Sigmoid colon (tissue), 7 donors: Measurements from ENCODE around the gene DYNC1LI2. TPM values are rescaled to one million over a fixed set of nuclear protein-coding genes. Genes with fewer than 3 reads are reported as not detected.

ENCODE experiments used
- DNase-seq: peaks from one replicate; pipeline ENCODE4 v3.0.0-alpha.2; 2019
- H3K27ac ChIP-seq, 4 donors: fragments of 200-600 bp; sonication (generic); one replicate each; pipeline ENCODE4 v1.5.1; 2016 to 2019; ENCODE audit warnings: mild to moderate bottlenecking in 1 of 4
- H3K27me3 ChIP-seq, 3 donors: fragments of 200-600 bp; sonication (generic); one replicate each; pipeline ENCODE4 v1.5.1; 2019; ENCODE audit warnings: mild to moderate bottlenecking in 1 of 3
- H3K36me3 ChIP-seq, 4 donors: fragments of 200-600 bp; sonication (generic); one replicate each; pipeline ENCODE4 v1.5.1; 2016 to 2019
- H3K4me1 ChIP-seq, 4 donors: fragments of 200-600 bp; sonication (generic); one replicate each; pipeline ENCODE4 v1.5.1; 2017 to 2019
- H3K4me3 ChIP-seq, 4 donors: fragments of 200-600 bp; sonication (generic); one replicate each; pipeline ENCODE4 v1.5.1; 2017 to 2019; ENCODE audit warnings: mild to moderate bottlenecking in 2 of 4, moderate library complexity in 1 of 4
- H3K9me3 ChIP-seq, 4 donors: fragments of 200-600 bp in 3 of 4; sonication (generic) in 3 of 4; one replicate each; pipeline versions ENCODE4 v1.5.1 to v1.6.1; 2013 to 2019
- EP300 ChIP-seq, 4 donors: sonication (generic); formaldehyde crosslinking; IDR thresholded peaks; one replicate each; pipeline ENCODE4 v1.6.1; 2017; ENCODE audit warnings: antibody characterized with exemption in 4 of 4
- POLR2A ChIP-seq, 2 donors: fragments of 450-650 bp; IDR thresholded peaks; one replicate each; pipeline ENCODE4 v1.6.1; 2016; ENCODE audit warnings: antibody characterized with exemption in 2 of 2, mild to moderate bottlenecking in 2 of 2, moderate library complexity in 2 of 2
- POLR2AphosphoS5 ChIP-seq, 4 donors: sonication (generic); formaldehyde crosslinking; IDR thresholded peaks; one replicate each; pipeline ENCODE4 v1.6.1; 2017; ENCODE audit warnings: antibody characterized with exemption in 4 of 4
- WGBS, 2 donors: extraction: QIAGEN DNeasy Blood & Tissue Kit; methylation state at CpG; one replicate each; pipeline ENCODE4 v1.1.7; 2013; 5-methylcytosine and 5-hydroxymethylcytosine counted together
- intact Hi-C: fragments of 100-400 bp; cut with DNase I; formaldehyde crosslinking; loops from one replicate; pipeline ENCODE4 v1.15.1; 2023
- polyA plus RNA-seq, 3 donors: library from polyadenylated mRNA; stranded (reverse); fragments of 200-250 nt; gene quantifications; one replicate each; pipeline ENCODE4 v1.2.3, GENCODE V29; 2013
- total RNA-seq, 4 donors: library from RNA; depleted of rRNA; stranded (reverse); fragments of >200 nt; gene quantifications; one replicate each; pipeline ENCODE4 v1.1.0, GENCODE V29; 2016
- TF ChIP-seq, protein P1 (sequence below), 4 experiments: fragments of 450-650 bp in 3 of 4; fragments of 200-600 bp in 1 of 4; IDR thresholded peaks; one replicate each; pipeline ENCODE4 v1.5.1; 2016 to 2019; ENCODE audit warnings: antibody characterized with exemption in 4 of 4, mild to moderate bottlenecking in 3 of 4, moderate library complexity in 2 of 4
- donor health status: healthy with polysubstance abuse.
- donor health status: Bipolar disorder and iron deficiency.
- donor health status: healthy.

The DYNC1LI2 gene
- total and polyA plus RNA-seq, 7 donors = 52.9 to 327 (median 164) TPM

DNA sequence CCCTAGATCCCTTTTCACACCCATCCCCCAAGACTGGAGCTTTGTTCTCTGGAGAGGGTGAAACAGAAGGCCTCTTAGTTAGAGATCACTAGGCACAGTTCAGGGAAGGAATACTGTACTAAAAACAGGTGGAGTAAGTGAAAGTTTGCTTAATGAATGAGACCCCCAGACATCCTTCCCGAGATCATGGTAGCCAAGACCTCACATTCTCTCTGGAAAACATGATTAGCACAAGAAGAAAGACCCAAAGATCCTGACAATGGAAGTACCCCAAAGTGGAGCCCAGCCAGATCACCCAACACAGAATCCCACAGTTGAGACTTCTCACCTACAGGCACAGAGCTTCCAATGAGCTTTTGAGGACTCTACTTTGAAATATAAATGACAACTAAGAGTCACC is 51.5 kb downstream of the DYNC1LI2 start:
- Histone ChIP-seq H3K36me3 (no peaks in the 10 kb centered on the region), H3K27ac (no peak overlapping the region), H3K4me3 (no peak overlapping the region), H3K9me3 (no peaks in the 10 kb centered on the region), H3K4me1 (peaks cover 0 to 31% (median 25%) of the 10 kb centered on the region in 4 donors), H3K27me3 (no peaks in the 10 kb centered on the region)
- intact Hi-C loops = no loop called here
- TF ChIP-seq EP300 (IDR thresholded peaks at IDR 0.05) = no peak
- TF ChIP-seq POLR2A (IDR thresholded peaks at IDR 0.05) = no peak
- no peak for TF ChIP-seq POLR2AphosphoS5 (IDR thresholded peaks at IDR 0.05)
- TF ChIP-seq, protein P1, sequence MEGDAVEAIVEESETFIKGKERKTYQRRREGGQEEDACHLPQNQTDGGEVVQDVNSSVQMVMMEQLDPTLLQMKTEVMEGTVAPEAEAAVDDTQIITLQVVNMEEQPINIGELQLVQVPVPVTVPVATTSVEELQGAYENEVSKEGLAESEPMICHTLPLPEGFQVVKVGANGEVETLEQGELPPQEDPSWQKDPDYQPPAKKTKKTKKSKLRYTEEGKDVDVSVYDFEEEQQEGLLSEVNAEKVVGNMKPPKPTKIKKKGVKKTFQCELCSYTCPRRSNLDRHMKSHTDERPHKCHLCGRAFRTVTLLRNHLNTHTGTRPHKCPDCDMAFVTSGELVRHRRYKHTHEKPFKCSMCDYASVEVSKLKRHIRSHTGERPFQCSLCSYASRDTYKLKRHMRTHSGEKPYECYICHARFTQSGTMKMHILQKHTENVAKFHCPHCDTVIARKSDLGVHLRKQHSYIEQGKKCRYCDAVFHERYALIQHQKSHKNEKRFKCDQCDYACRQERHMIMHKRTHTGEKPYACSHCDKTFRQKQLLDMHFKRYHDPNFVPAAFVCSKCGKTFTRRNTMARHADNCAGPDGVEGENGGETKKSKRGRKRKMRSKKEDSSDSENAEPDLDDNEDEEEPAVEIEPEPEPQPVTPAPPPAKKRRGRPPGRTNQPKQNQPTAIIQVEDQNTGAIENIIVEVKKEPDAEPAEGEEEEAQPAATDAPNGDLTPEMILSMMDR (IDR thresholded peaks at IDR 0.05) = no peak
- DNase-seq = peak; percentile 33
- 88 to 91% methylated on average over 1 of the region's 1 CpG for WGBS, 2 donors

DNA sequence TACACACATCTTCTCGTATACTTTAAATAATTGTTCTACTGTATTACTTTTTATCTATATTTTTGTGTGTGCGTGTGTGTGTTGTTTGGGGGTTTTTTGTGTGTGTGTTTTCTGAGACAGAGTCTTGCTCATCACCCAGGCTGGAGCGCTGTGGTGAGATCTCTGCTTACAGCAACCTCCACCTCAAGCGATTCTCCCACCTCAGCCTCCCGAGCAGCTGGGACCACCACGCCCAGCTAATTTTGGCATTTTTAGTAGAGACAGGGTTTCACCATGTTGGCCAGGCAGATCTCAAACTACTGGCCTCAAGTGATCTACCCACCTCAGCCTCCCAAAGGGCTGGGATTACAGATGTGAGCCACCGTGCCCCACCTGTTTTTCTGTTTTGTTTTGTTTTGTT is 53.4 kb downstream of the DYNC1LI2 start:
- H3K36me3 ChIP-seq = no peaks in the 10 kb centered on the region
- peaks cover 0 to 26% (median 17%) of the 10 kb centered on the region in 4 donors for H3K4me1 ChIP-seq
- no peaks in the 10 kb centered on the region for H3K27me3 ChIP-seq
- DNase-seq = peak; percentile 46
- intact Hi-C loops = no loop called here
- TF ChIP-seq, protein P1 (IDR thresholded peaks at IDR 0.05) = no peak
- TF ChIP-seq EP300 (IDR thresholded peaks at IDR 0.05) (no peak), POLR2A (IDR thresholded peaks at IDR 0.05) (no peak), POLR2AphosphoS5 (IDR thresholded peaks at IDR 0.05) (no peak)
- no peaks in the 10 kb centered on the region for H3K9me3 ChIP-seq
- no peak overlapping the region for H3K27ac ChIP-seq
- no peak overlapping the region for H3K4me3 ChIP-seq
- WGBS, 2 donors = 83 to 89% methylated on average over 7 of the region's 7 CpGs

DNA sequence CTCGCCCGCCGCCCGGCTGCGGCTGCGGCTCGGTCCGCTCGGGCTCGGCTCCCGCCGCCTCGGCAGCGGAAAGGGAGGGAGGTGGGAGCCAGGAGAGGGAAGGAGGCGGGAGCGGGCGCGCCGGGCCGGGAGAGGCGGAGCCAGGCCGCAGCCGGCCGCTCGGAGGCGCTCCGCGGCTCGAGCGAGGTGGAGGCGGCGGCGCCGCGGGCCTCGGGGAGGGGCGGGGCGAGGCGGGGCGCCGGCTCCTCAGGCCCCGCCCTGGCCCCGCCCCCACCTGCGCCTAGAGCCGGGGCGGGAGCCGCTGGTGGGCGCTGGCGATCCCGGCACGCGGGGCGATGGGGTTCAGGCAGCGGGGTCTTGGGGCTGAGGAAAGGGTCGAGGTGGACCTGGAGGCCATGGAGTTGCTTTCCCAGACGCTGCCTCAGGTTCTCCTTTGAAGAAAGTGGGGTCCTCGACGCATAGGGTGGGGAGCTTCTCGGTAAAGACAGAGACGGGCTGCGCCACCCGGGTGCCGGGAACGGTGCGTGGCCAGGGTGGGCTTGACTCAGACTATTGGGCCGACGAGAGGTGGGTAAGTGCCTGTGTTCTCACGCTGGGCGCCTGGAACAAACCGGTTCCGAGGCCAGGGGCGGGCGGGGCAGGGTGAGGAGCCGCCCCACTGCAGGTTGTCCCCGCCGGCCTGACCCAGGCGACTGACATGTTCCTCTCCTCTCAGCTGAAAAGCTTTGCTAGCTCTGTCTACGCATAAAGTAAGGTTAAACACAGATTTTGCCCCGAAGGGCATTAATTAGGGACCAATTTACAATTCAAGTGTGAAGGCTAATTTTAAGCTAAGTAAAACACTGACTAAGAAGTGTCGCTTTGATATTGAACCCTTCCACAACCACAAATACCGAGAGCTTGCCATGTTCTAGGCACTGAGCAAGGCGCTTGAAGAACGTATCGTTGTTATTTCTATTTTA is 54.5 kb downstream of the DYNC1LI2 start, which contains the start of gene CMTM4:
TSS of gene CMTM4 (minus strand) at position 75 of the 962 bp plus-strand sequence. CDS start 218 bp downstream, outside the sequence.
- TF ChIP-seq POLR2AphosphoS5 (IDR thresholded peaks at IDR 0.05) = peak in 2 of 4 donors; percentile 18 to 47
- TF ChIP-seq, protein P1 (IDR thresholded peaks at IDR 0.05) = no peak
- Histone ChIP-seq H3K9me3 (no peaks in the 10 kb centered on the region), H3K4me3 (peak within 1 kb of the TSS; percentile 54 to 94 (median 80)), H3K27ac (peak within 1 kb of the TSS; percentile 67 to 76 (median 71)), H3K27me3 (no peaks in the 10 kb centered on the region), H3K36me3 (no peaks in the 10 kb centered on the region), H3K4me1 (peaks cover 0 to 25% (median 17%) of the 10 kb centered on the region in 4 donors)
- peak; percentile 93 for DNase-seq
- 1 to 4% methylated on average over 84 of the region's 84 CpGs for WGBS, 2 donors
- intact Hi-C loops = loop anchor here (2.0 kb wide), 2 partner anchors 36 to 44 kb away; no protein-coding TSS in a partner anchor

DNA sequence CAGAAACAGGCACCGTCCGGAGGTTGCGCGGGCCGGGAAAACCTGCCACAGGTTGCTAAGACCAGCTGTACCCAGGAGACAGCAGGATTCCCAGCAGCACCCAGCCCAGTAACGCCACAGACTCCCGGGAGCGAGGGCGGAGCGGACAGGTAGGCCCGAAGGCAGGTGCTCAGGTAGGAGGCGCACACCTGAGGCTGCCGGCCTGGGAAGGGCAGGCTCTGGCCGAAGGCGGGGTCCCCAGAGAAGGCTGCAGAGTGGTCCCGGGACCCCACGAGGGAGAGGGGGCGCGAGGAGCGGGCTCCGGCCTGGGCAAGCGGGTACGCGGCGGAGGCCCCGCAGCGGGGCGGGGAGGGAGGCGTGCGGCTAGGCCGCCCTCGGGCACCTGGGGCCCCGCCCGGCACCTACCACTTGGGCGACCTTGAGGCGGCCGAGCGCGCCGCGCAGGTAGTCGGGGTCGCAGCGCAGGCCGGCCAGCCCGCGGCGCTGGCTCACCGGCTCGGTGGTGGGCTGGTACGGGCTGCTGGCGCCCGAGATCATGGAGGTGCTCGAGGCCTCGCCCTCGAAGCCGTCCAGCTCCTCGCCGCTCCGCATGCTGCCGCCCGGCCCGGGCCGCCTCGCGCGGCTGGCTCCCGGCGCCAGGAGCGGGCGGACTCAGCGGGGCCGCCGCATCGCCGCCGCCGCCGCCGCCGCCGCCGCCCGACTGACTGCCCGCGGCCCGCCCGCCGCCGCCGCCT is 55.3 kb downstream of the DYNC1LI2 start:
- WGBS, 2 donors = 1 to 2% methylated on average over 91 of the region's 91 CpGs
- H3K4me3 ChIP-seq = peak overlapping the region; percentile 47 to 94 (median 80)
- no peaks in the 10 kb centered on the region for H3K9me3 ChIP-seq
- intact Hi-C loops = loop anchor here (2.0 kb wide), 2 partner anchors 35 to 45 kb away; no protein-coding TSS in a partner anchor
- H3K27ac ChIP-seq = peak overlapping the region; percentile 51 to 72 (median 57)
- H3K4me1 ChIP-seq = peaks cover 0 to 25% (median 17%) of the 10 kb centered on the region in 4 donors
- peak; percentile 67 for DNase-seq
- TF ChIP-seq POLR2AphosphoS5 (IDR thresholded peaks at IDR 0.05) (no peak), EP300 (IDR thresholded peaks at IDR 0.05) (no peak), POLR2A (IDR thresholded peaks at IDR 0.05) (no peak)
- TF ChIP-seq, protein P1 (IDR thresholded peaks at IDR 0.05) = no peak
- no peaks in the 10 kb centered on the region for H3K36me3 ChIP-seq
- H3K27me3 ChIP-seq = no peaks in the 10 kb centered on the region
